Activated T-helper 17 cell treated with anti-CD3 and anti-CD28 coated beads, Interleukin-2, amount 50 U/mL, for 72 hours (primary cell): ENCODE measurements around the gene PTGES3. TPM values are rescaled to one million over a fixed set of nuclear protein-coding genes. Genes with fewer than 3 reads are reported as not detected.
"Not testable (repeated sequence)": the region's sequence is repeated elsewhere in the genome, so short reads cannot be mapped to it uniquely, and the experiment has no call there.

ENCODE experiments used
- ATAC-seq: fragments of 150-1000 bp; cut with Tn5 transposase; replicated peaks from 2 replicates; pipeline ENCODE4 v1.10.0; 2021; ENCODE audit warnings: mild to moderate bottlenecking, moderate library complexity
- H3K27ac Mint-ChIP-seq: one replicate; pipeline ENCODE4 v1.8.0; 2022; ENCODE audit warnings: mixed read lengths
- H3K27me3 Mint-ChIP-seq: one replicate; pipeline ENCODE4 v1.8.0; 2022; ENCODE audit warnings: mixed read lengths
- H3K36me3 Mint-ChIP-seq: one replicate; pipeline ENCODE4 v1.8.0; 2022; ENCODE audit warnings: low read depth, mild to moderate bottlenecking, mixed read lengths
- H3K4me1 Mint-ChIP-seq: one replicate; pipeline ENCODE4 v1.8.0; 2022; ENCODE audit warnings: mixed read lengths
- H3K4me3 Mint-ChIP-seq: one replicate; pipeline ENCODE4 v1.8.0; 2022; ENCODE audit warnings: mild to moderate bottlenecking, mixed read lengths
- H3K9me3 Mint-ChIP-seq: one replicate; pipeline ENCODE4 v1.8.0; 2022; ENCODE audit warnings: mixed read lengths
- total RNA-seq, 2 donors: library from RNA; stranded (reverse); gene quantifications; one replicate each; pipeline ENCODE4 v1.2.3, GENCODE V29; 2022

Gene PTGES3
- total RNA-seq, 2 donors from 2014 or later: 278 to 391 TPM

DNA sequence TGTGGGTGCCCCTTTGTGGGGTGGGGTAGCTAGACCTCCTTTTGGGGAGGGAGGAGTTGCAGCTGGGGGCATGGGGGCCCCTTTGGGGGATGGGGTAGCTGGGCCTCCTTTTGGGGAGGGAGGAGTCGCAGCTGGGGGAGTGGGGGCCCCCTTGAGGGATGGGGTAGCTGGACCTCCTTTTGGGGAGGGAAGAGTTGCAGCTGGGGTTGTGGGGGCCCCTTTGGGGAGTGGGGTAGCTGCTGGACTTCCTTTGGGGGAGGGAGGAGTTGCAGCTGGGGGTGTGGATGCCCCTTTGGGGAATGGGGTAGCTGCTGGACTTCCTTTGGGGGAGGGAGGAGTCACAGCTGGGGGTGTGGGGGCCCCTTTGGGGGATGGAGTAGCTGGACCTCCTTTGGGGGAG lies 30.1 kb upstream of the PTGES3 start:
- no peak for ATAC-seq
- no peak overlapping the region for H3K27ac Mint-ChIP-seq
- peaks cover 60% of the 10 kb centered on the region for H3K4me1 Mint-ChIP-seq
- H3K36me3 Mint-ChIP-seq: peaks cover 90% of the 10 kb centered on the region
- no peaks in the 10 kb centered on the region for H3K9me3 Mint-ChIP-seq
- no peak overlapping the region for H3K4me3 Mint-ChIP-seq
- no peaks in the 10 kb centered on the region for H3K27me3 Mint-ChIP-seq

DNA sequence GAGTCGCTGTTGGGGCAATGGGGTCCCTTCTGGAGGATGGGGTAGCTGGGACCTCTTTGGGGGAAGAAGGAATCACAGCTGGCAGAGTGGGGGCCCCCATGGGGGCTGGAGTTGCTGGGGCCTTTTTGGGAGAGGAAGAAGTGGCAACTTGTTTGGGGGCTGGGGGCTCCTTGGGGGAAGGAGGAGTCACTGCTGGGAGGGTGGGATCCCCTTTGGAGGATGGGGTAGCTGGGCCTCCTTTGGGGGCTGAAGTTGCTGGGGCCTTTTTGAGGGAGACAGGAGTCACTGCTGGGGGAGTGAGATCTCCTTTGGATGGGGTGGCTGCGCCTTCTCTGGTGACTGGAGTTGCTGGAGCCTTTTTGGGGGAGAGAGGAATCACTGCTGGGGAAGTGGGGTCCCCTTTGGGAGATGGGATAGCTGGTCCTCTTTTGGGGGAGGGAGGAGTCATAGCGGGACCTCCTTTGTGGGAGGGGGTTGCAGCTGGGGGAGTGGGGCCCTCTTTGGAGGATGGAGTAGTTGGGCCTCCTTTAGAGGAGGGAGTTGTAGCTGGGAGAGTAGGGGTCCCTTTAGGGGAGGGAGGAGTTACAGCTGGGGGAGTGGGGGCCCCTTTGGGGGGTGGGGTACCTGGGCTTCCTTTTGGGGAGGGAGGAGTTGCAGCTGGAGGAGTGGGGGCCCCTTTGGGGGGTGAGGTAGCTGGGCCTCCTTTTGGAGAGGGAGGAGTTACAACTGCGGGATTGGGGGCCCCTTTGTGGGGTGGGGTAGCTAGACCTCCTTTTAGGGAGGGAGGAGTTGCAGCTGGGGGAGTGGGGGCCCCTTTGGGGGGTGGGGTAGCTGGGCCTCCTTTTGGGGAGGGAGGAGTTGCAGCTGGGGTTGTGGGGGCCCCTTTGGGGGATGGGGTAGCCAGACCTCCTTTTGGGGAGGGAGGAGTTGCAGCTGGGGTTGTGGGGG lies 29.1 kb upstream of the PTGES3 start:
- no peak for ATAC-seq
- Mint-ChIP-seq H3K27ac (peak overlapping the region; percentile 84), H3K4me3 (no peak overlapping the region), H3K4me1 (peaks cover 54% of the 10 kb centered on the region), H3K27me3 (no peaks in the 10 kb centered on the region), H3K36me3 (peaks cover 90% of the 10 kb centered on the region), H3K9me3 (no peaks in the 10 kb centered on the region)

DNA sequence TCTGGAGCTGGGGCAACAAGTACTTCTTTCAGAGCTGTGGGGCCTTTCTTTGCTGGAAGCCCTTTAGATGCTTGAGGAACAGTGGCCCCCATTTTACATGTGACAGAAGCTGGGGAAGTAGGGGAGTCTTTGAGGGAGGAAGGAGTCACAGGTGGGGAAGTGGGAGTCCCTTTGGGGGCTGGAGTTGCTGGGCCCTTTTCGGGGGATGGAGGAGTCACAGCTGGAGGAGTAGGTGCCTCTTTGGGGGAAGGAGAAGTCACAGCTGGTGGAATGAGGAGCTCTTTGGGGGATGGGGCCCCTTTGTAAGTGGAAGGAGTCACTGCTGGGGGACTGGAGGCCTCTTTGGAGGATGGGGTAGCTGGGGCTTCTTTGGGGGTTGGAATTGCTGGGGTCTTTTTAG lies 28.4 kb upstream of the PTGES3 start:
- Mint-ChIP-seq H3K4me1 (peaks cover 48% of the 10 kb centered on the region), H3K9me3 (no peaks in the 10 kb centered on the region), H3K4me3 (peak overlapping the region; percentile 31)

DNA sequence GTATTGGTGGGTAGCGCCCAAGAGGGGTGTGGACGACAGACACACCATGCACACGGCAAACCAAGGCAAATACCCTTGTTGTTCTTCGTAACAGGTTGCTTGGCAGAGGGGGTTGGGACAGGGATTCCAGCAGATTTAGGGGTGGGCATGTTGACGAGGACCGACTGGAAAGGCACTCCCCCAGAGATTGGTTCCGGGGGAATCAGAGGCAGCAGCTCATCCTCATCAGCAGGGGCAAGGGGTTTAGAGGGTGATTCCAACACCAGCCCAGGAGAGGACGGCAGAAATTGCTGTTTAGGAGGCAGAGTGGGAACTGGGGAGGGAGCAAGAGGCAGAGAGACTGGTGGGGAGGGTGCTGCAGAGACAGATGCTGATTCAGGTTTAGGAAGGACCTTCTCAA lies 27.7 kb upstream of the PTGES3 start:
- no peak for ATAC-seq
- H3K36me3 Mint-ChIP-seq: peaks cover 88% of the 10 kb centered on the region
- peaks cover 41% of the 10 kb centered on the region for H3K4me1 Mint-ChIP-seq
- H3K27me3 Mint-ChIP-seq: no peaks in the 10 kb centered on the region
- H3K9me3 Mint-ChIP-seq: no peaks in the 10 kb centered on the region
- peak overlapping the region; percentile 31 for H3K4me3 Mint-ChIP-seq
- peak overlapping the region; percentile 84 for H3K27ac Mint-ChIP-seq

More for the DNA sequence above, 28.4 kb upstream of the PTGES3 start:
- no peak for ATAC-seq
- H3K27ac Mint-ChIP-seq: peak overlapping the region; percentile 84
- H3K27me3 Mint-ChIP-seq: no peaks in the 10 kb centered on the region
- peaks cover 90% of the 10 kb centered on the region for H3K36me3 Mint-ChIP-seq

DNA sequence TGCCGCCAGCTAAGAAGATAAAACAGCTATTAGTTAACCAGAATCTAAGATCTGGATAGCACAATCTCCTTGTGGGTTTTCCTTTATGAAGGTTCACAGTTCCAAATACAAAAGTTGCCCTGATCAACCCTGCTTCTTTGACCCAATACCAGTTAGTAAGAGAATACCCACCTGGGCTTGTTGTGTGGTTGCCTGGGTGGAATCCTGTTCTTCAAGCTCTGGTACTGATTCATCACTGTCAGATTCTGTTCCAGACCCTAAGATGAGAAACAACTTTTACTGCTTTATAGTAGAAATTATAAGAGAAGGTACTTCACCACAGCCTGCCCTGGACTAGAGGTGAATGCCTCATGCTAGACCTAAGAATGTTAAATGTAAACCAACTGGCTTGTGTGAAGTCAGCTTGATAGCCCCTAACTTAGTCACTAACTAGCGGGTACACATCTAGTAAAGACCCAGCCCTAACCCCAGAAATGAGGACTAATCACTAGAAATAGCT lies 26.4 kb upstream of the PTGES3 start:
- H3K36me3 Mint-ChIP-seq: peaks cover 75% of the 10 kb centered on the region
- no peaks in the 10 kb centered on the region for H3K27me3 Mint-ChIP-seq
- no peaks in the 10 kb centered on the region for H3K9me3 Mint-ChIP-seq
- peaks cover 28% of the 10 kb centered on the region for H3K4me1 Mint-ChIP-seq
- ATAC-seq: no peak
- H3K4me3 Mint-ChIP-seq: no peak overlapping the region
- no peak overlapping the region for H3K27ac Mint-ChIP-seq

DNA sequence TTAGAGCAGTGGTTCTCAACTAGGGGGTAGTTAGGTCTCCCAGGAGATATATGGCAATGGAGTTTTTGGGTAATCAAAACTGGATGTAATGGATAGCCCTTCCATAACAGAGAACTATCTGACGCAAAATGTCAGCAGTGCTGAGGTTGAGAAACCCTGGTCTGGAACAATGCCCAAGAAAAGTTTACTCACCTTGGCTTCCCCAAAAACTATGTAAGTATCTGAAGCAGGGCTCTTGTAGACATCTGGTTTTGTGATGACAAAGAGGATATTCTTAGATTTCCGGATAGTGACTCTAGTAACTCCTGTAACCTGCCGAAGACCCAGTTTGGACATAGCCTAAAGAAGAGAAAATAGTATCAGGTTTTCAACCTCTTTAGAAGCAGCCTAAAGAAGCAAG lies 25.3 kb upstream of the PTGES3 start:
- no peak for ATAC-seq
- no peaks in the 10 kb centered on the region for H3K9me3 Mint-ChIP-seq
- no peaks in the 10 kb centered on the region for H3K27me3 Mint-ChIP-seq
- H3K4me1 Mint-ChIP-seq: peaks cover 19% of the 10 kb centered on the region
- H3K27ac Mint-ChIP-seq: peak overlapping the region; percentile 12
- no peak overlapping the region for H3K4me3 Mint-ChIP-seq
- H3K36me3 Mint-ChIP-seq: peaks cover 64% of the 10 kb centered on the region

DNA sequence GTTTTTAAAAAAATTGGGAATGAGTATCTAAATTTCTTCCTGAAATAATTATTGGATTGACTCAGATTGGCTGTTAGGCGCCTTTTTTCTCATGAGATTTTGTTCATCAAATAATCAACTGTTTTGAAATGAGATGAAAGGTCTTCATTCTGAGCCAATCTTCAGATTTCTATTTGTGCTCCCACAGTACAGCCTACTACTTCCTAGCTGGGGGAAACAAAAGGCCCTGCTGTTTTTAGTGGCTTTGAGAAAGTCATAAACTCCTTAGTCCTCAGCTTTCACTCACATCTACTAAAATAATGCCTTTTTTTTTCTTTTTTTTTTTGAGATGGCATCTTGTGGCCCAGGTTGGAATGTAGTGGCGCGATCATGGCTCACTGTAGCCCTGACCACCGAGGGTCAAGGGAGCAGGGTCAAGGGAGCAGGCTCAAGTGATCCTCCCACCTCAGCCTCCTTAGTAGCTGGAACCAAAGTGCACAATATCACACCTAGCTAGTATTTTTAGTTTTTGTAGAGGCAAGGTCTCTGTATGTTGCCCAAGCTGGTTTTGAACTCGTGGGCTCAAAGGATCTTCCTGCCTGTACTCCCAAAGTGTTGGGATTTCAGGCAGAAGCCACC lies 21.8 kb upstream of the PTGES3 start:
- peaks cover 39% of the 10 kb centered on the region for H3K36me3 Mint-ChIP-seq
- H3K4me3 Mint-ChIP-seq: no peak overlapping the region
- H3K27me3 Mint-ChIP-seq: no peaks in the 10 kb centered on the region
- H3K9me3 Mint-ChIP-seq: no peaks in the 10 kb centered on the region
- ATAC-seq: no peak
- no peaks in the 10 kb centered on the region for H3K4me1 Mint-ChIP-seq
- no peak overlapping the region for H3K27ac Mint-ChIP-seq

DNA sequence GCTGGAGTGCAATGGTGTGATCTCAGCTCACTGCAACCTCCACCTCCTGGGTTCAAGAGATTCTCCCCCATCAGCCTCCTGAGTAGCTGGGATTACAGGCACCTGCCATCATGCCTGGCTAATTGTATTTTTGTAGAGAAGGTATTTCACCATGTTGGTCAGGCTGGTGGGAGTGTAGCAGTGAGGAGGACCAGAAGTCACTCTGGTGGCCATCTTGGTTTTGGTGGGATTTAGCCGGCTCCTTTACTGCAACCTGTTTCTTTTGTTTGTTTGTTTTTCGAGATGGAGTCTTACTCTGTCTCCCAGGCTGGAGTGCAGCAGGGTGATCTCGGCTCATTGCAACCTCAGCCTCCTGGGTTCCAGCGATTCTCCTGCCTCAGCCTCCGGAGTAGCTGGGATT lies 16.4 kb upstream of the PTGES3 start:
- not testable (repeated sequence) for H3K9me3 Mint-ChIP-seq, H3K4me3 Mint-ChIP-seq, ATAC-seq, H3K4me1 Mint-ChIP-seq, H3K27ac Mint-ChIP-seq, H3K27me3 Mint-ChIP-seq, H3K36me3 Mint-ChIP-seq

DNA sequence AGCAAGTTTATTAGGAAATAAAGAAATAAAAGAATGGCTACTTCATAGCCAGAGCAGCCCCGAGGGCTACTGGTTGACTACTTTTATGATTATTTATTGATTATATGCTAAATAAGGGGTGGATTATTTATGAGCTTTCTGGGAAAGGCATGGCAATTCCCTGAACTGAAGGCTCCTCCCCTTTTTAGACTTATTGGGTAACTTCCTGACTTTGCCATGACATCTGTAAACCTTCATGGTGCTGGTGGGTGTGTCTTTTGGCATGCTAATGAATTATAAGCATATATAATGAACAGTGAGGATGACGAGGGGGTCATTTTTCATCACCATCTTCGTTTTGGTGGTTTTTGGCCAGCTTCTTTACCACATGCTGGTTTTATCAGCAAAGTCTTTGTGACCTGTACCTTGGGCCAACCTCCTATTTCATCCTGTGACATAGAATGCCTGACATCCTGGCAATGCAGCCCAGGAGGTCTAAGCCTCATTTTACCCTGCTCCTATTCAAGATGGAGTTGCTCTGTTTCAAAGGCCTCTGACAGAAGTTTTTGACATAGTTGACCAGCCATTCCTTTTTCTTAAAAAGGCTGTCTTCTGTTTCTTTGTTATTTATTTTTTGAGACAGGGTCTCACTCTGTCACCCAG lies 11.1 kb upstream of the PTGES3 start:
- Mint-ChIP-seq H3K4me1 (no peaks in the 10 kb centered on the region), H3K36me3 (no peaks in the 10 kb centered on the region)
- ATAC-seq: no peak

DNA sequence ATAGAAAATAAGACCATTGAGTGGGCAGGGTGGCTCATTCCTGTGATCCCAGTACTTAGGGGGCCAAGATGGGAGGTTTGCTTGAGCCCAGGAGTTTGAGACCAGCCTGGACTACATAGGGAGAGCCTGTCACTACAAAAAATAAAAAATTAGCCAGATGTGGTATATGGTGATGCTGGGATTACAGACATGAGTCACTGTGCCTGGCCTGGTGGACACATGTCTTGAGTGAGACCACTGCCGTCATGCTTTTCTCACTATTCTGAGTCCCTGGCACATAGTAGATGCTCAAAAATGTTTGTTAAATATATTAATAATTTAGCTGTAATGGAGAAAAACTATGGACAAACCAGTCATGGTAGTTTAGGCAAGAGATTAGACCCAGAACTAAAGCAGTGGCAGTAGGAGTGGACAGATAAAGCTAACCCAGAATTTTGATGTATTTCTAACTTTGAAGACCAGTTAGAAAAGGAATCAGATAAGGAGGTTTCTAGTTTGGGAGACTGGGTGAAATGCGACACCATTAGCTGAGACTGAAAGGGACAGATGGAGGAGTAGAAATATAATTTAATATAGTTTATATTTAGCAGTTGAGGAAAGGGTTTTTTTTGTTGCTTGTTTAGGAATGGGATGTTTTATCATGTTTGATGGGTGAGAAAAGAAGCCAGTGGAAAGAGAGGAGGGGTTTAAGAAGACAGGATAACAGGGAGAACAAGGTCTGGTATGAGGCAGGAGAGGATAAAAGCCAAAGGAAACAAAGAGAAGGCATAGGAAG lies 7.4 kb upstream of the PTGES3 start:
- ATAC-seq: no peak
- H3K27me3 Mint-ChIP-seq: no peaks in the 10 kb centered on the region
- H3K4me1 Mint-ChIP-seq: no peaks in the 10 kb centered on the region
- H3K4me3 Mint-ChIP-seq: no peak overlapping the region
- H3K9me3 Mint-ChIP-seq: no peaks in the 10 kb centered on the region
- no peaks in the 10 kb centered on the region for H3K36me3 Mint-ChIP-seq
- no peak overlapping the region for H3K27ac Mint-ChIP-seq

More for the DNA sequence above, 11.1 kb upstream of the PTGES3 start:
- Mint-ChIP-seq H3K27ac (no peak overlapping the region), H3K9me3 (no peaks in the 10 kb centered on the region), H3K27me3 (no peaks in the 10 kb centered on the region), H3K4me3 (no peak overlapping the region)

DNA sequence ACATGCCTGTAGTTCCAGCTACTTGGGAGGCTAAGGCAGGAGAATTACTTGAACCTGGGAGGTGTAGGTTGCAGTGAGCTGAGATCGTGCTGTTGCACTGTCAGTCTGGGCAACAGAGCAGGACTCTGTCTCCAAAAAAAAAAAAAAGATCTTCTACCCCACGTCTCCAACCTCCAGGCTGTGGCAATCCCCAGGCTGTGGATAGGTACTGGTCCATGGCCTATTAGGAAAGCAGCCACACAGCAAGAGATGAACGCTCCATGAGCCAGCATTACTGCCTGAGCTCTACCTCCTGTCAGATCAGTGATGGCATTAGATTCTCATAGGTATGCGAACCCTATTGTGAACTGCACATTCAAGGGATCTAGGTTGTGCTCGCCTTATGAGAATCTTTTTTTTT lies 6.1 kb upstream of the PTGES3 start:
- no peak for ATAC-seq
- H3K4me3 Mint-ChIP-seq: no peak overlapping the region
- no peak overlapping the region for H3K27ac Mint-ChIP-seq
- H3K4me1 Mint-ChIP-seq: no peaks in the 10 kb centered on the region
- H3K27me3 Mint-ChIP-seq: no peaks in the 10 kb centered on the region
- H3K36me3 Mint-ChIP-seq: no peaks in the 10 kb centered on the region
- no peaks in the 10 kb centered on the region for H3K9me3 Mint-ChIP-seq

DNA sequence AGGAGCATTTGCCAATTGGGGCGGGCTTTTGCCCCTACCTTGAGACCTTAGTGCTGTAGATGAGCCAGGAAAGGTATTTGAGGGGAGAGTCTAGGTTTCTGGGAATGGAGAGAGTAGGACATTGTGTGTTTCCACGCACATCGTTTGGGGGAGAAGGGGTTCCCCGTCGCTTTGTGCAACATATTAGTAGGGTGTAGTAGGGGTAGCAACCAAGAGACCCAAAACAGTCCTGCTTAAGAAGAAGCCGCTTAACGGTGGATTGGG lies 694 bp upstream of the PTGES3 start:
- no peaks in the 10 kb centered on the region for H3K9me3 Mint-ChIP-seq
- no peak for ATAC-seq
- peaks cover 8% of the 10 kb centered on the region for H3K4me1 Mint-ChIP-seq
- peaks cover 53% of the 10 kb centered on the region for H3K36me3 Mint-ChIP-seq
- H3K4me3 Mint-ChIP-seq: peak overlapping the region; percentile 95
- peak overlapping the region; percentile 96 for H3K27ac Mint-ChIP-seq
- no peaks in the 10 kb centered on the region for H3K27me3 Mint-ChIP-seq

DNA sequence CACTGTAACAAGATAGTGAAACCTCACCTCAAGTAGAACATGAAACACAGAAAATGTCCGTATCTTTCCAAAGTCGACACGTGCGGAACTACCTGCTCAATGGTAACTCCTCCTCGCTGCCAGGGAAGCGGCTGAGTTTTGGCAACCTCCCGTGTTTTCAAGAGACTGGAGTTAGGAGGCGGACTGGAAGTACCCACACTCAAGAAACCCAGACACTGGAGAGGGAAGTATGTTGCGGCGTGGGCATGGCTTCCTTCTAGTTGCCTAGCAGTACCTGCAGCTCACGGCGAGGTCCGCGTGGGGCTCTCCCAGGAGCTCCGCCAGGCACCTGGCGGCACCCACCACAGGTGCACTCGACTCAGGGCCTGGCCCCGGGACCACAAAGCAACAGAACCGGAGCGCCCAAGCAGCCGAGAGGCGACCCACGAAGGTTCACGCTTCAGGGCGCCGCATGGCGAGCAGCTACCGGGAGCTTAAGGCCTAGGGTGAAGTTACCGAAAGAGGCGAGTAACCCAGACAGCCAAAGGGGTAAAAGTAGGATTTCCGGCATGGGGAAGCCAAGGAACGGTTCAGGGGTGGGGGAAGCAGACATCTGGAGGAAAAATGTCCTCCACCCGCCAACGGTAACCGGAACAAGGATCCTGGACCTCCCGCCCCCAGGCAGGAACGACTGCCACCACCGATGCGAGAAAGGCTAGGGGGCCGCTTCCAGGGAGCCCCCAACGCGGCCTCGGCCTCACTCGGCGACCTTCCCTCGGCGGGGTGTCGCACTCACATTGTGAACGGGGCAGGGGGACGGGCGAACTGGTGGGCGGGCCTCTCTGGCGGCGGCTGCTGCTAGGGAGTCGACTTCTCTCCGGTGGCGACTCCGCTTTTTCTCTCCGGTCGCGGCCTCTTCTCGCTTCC lies 608 bp downstream of the PTGES3 start:
- peaks cover 8% of the 10 kb centered on the region for H3K4me1 Mint-ChIP-seq
- H3K27me3 Mint-ChIP-seq: no peaks in the 10 kb centered on the region
- no peaks in the 10 kb centered on the region for H3K9me3 Mint-ChIP-seq
- peaks cover 66% of the 10 kb centered on the region for H3K36me3 Mint-ChIP-seq
- H3K4me3 Mint-ChIP-seq: peak overlapping the region; percentile 95
- ATAC-seq: peak; percentile 37
- peak overlapping the region; percentile 96 for H3K27ac Mint-ChIP-seq
